Ascending aorta (tissue), 2 donors: Measurements from ENCODE around the gene DCC. TPM values are rescaled to one million over a fixed set of nuclear protein-coding genes. Genes with fewer than 3 reads are reported as not detected.
A peak's percentile ranks its signal among the peaks of the same experiment; 100 is the strongest.

Experiments used
- DNase-seq, 2 donors: peaks; one replicate each; pipeline ENCODE4 v3.0.0-alpha.2; 2019; ENCODE audit warnings: low spot score in 2 of 2
- H3K27ac ChIP-seq, 2 donors: fragments of 200-600 bp; sonication (generic); one replicate each; pipeline ENCODE4 v1.5.1; 2016 to 2017; ENCODE audit warnings: mild to moderate bottlenecking in 1 of 2
- H3K27me3 ChIP-seq: fragments of 200-600 bp; sonication (generic); one replicate; pipeline ENCODE4 v1.5.1; 2017
- H3K36me3 ChIP-seq, 2 donors: fragments of 200-600 bp; sonication (generic); one replicate each; pipeline ENCODE4 v1.5.1; 2016
- H3K4me1 ChIP-seq, 2 donors: fragments of 200-600 bp; sonication (generic); one replicate each; pipeline ENCODE4 v1.5.1; 2016 to 2017; ENCODE audit warnings: mild to moderate bottlenecking in 1 of 2
- H3K4me3 ChIP-seq, 2 donors: fragments of 200-600 bp; sonication (generic); one replicate each; pipeline ENCODE4 v1.5.1; 2016 to 2017; ENCODE audit warnings: mild to moderate bottlenecking in 1 of 2
- H3K9me3 ChIP-seq, 2 donors: fragments of 200-600 bp; sonication (generic); one replicate each; pipeline ENCODE4 v1.5.1; 2016
- CTCF ChIP-seq, 3 experiments: fragments of 200-600 bp in 2 of 3; fragments of 450-650 bp in 1 of 3; sonication (generic) in 2 of 3; IDR thresholded peaks; one replicate each; pipeline ENCODE4 v1.5.1; 2016 to 2019; ENCODE audit warnings: antibody characterized with exemption in 3 of 3, mild to moderate bottlenecking in 1 of 3, moderate library complexity in 1 of 3
- intact Hi-C: fragments of 100-400 bp; cut with DNase I; formaldehyde crosslinking; loops from one replicate; pipeline ENCODE4 v1.15.1; 2023
- total RNA-seq: library from RNA; depleted of rRNA; stranded (reverse); fragments of >200 nt; gene quantifications from one replicate; pipeline ENCODE4 v1.1.0, GENCODE V29; 2016

The DCC gene
- total RNA-seq, 1 donor from 2014 or later: not detected

DNA sequence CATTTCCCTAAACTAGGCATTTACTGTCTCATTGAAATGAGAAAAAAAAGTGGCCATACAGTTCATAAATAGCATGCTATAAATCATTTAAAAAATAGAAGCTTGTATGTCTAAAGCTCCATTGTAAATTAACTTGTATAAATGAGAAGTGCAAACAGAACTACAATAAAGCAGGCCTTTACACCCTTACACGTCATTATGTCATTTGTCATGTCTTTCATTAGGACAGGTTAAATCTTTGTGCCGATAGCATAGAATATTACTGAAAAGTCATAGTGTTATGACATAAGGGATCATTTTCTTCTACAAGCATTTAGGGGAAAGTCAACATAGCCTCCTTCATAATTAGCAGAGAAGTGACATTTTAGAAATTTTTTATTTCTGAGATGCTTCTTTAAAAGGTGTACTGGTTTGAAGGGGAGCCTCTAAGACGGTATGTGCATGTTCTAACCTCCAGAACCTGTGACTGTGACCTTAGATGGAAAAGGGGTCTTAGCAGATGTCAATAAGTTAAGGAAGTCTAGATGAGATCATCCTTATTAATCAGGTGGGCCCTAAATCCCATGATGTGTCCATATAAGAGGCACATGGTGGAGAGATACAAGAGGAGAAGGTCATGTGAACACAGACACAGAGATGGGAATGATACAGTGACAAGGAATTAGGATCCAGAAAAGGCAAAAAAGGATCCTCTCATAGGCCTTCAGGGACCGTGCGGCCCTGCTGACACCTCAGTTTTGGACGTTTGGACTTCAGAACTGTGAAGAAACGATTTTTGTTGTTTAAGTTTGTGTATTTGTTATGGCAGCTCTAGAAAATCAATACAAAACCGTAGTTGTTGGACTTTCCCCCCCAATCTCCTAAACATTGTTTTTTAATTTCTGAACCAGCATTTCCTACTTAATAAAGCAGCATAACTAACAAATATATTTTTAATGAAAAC, 1020.8 kb downstream of the DCC start:
- Histone ChIP-seq H3K4me1 (no peaks in the 10 kb centered on the region), H3K36me3 (no peaks in the 10 kb centered on the region), H3K4me3 (no peak overlapping the region), H3K27me3 (no peaks in the 10 kb centered on the region), H3K27ac (no peak overlapping the region), H3K9me3 (no peaks in the 10 kb centered on the region)
- TF ChIP-seq CTCF (IDR thresholded peaks at IDR 0.05): no peak
- DNase-seq: no peak
- intact Hi-C loops: no loop called here

GRCh38 chr18:53375621-53376020, 1035.6 kb downstream of the DCC start:
- no peak overlapping the region for H3K27ac ChIP-seq
- no peaks in the 10 kb centered on the region for H3K9me3 ChIP-seq
- intact Hi-C loops: no loop called here
- H3K27me3 ChIP-seq: no peaks in the 10 kb centered on the region
- DNase-seq: no peak
- no peaks in the 10 kb centered on the region for H3K36me3 ChIP-seq
- TF ChIP-seq CTCF (IDR thresholded peaks at IDR 0.05): no peak
- no peaks in the 10 kb centered on the region for H3K4me1 ChIP-seq
- H3K4me3 ChIP-seq: no peak overlapping the region

- no peaks in the 10 kb centered on the region for H3K36me3 ChIP-seq
- no peaks in the 10 kb centered on the region for H3K4me1 ChIP-seq
- H3K27me3 ChIP-seq: no peaks in the 10 kb centered on the region
- no peak overlapping the region for H3K27ac ChIP-seq
- no peaks in the 10 kb centered on the region for H3K9me3 ChIP-seq
- peak in 1 of 3 experiments; percentile 23 for TF ChIP-seq CTCF (IDR thresholded peaks at IDR 0.05)
- no peak overlapping the region for H3K4me3 ChIP-seq
- DNase-seq: no peak
- intact Hi-C loops: no loop called here
Observed at GRCh38 chr18:53380063-53380639, 1040.2 kb downstream of the DCC start.

DNA sequence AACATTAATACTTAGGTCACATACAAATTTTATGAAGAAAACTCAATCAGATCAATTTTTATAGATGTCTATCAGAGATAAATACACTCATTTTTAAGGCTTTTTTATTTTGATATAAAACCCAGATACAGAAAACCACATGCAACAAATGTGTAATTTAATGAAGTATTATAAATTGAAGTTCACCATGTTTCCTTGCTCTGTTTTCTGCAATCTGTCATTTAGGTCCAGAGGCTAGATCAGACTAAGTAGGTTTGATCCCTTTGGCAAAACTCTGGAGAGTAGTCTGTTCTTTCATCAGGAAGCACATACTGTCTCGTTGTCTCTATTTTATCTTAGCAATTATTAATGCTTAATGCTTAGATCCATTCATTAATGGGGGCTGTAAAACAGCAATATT, 1042.9 kb downstream of the DCC start:
- Histone ChIP-seq H3K27me3 (no peaks in the 10 kb centered on the region), H3K36me3 (no peaks in the 10 kb centered on the region), H3K27ac (no peak overlapping the region), H3K9me3 (no peaks in the 10 kb centered on the region), H3K4me1 (no peaks in the 10 kb centered on the region), H3K4me3 (no peak overlapping the region)
- intact Hi-C loops: no loop called here
- DNase-seq: no peak
- no peak for TF ChIP-seq CTCF (IDR thresholded peaks at IDR 0.05)

DNA sequence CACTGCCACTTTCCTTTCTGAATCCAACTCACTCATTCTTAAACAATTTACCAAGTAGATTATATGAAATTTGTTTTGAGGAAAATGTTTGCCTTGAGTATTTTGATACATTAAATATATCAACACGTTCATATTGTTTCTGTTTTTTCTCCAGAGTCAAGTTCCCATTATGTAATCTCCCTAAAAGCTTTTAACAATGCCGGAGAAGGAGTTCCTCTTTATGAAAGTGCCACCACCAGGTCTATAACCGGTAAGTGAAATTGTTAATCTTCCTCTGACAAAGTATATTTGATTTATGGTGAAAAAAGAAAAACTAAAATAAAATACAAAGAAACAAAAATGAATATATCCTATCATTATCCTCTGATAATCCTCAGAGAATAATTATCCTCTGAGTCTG, 1045.9 kb downstream of the DCC start:
- H3K36me3 ChIP-seq: no peaks in the 10 kb centered on the region
- intact Hi-C loops: no loop called here

More for the DNA sequence above, 1045.9 kb downstream of the DCC start:
- TF ChIP-seq CTCF (IDR thresholded peaks at IDR 0.05): no peak
- no peak for DNase-seq
- no peaks in the 10 kb centered on the region for H3K27me3 ChIP-seq
- no peaks in the 10 kb centered on the region for H3K4me1 ChIP-seq
- H3K27ac ChIP-seq: no peak overlapping the region
- H3K9me3 ChIP-seq: no peaks in the 10 kb centered on the region
- no peak overlapping the region for H3K4me3 ChIP-seq
